Stomach smooth muscle (tissue), 2 donors: ENCODE measurements around the gene PLXDC1.
"Not testable (repeated sequence)": the region's sequence is repeated elsewhere in the genome, so short reads cannot be mapped to it uniquely, and the experiment has no call there.

ENCODE experiments used
- H3K27ac ChIP-seq: one replicate; pipeline ENCODE4 v1.7.0; 2013; ENCODE audit warnings: mild to moderate bottlenecking, low read length, inconsistent platforms
- H3K27me3 ChIP-seq, 2 donors: one replicate each; pipeline ENCODE4 v1.7.0; 2013; ENCODE audit warnings: low read length in 2 of 2; ENCODE audit not compliant: insufficient read depth in 2 of 2, control insufficient read depth in 1 of 2
- H3K36me3 ChIP-seq, 2 donors: one replicate each; pipeline ENCODE4 v1.7.0; 2013; ENCODE audit warnings: low read length in 2 of 2; ENCODE audit not compliant: control insufficient read depth in 2 of 2, insufficient read depth in 2 of 2
- H3K4me1 ChIP-seq: one replicate; pipeline ENCODE4 v1.7.0; 2013; ENCODE audit warnings: low read length; ENCODE audit not compliant: control insufficient read depth, insufficient read depth
- H3K4me3 ChIP-seq, 2 donors: one replicate each; pipeline ENCODE4 v1.7.0; 2013; ENCODE audit warnings: low read length in 2 of 2
- H3K9ac ChIP-seq, 2 donors: one replicate each; pipeline ENCODE4 v1.7.0; 2013; ENCODE audit warnings: low read length in 2 of 2, mild to moderate bottlenecking in 1 of 2
- H3K9me3 ChIP-seq, 2 donors: one replicate each; pipeline ENCODE4 v1.7.0; 2013; ENCODE audit warnings: low read length in 2 of 2; ENCODE audit not compliant: control insufficient read depth in 2 of 2
- donor health status: healthy.
- donor health status: Pancreatic carcinoma.

Gene PLXDC1

DNA sequence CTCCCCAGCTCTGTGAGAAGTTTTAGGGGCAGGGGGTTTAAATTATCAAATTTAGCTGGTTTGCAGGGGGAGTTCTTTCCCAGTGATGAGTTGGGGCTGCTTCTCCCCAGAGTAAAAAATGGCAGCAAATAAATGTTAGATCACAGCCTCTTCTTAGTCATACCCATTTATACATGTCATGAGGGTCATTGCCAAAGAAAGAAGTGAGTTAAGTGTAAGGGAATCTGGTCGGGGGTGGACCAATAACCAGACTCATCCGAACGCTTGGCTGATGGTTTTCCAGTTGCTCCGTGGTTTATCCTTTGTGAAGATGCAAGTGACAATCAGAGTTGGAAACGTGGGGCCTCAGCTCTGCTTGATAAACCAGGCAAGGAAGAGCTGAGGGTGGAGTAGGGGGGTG is 87.1 kb downstream of the PLXDC1 start:
- Histone ChIP-seq H3K27ac (no peak overlapping the region), H3K9me3 (no peaks in the 10 kb centered on the region), H3K27me3 (no peaks in the 10 kb centered on the region), H3K4me3 (no peak overlapping the region), H3K9ac (no peak overlapping the region), H3K4me1 (peaks cover 3% of the 10 kb centered on the region), H3K36me3 (no peaks in the 10 kb centered on the region)

DNA sequence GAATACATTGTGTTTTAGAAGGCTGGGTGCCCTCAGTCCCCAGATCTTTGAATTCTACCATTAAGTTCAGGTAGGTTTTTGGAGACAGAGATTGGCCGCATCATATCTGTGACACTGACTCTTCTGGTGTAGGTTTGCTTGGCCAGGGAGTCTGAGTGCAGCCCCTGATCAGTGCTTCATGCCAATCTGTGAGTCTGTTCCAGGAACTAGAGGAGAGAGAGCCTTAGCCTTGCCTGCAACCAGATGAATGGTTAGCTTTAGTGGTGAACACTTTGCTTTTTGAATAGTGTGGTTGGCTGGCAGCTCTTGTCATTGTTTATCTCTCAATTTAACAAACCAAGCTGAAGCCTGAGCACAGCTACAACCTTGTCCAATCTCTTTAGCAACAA is 87.8 kb downstream of the PLXDC1 start:
- no peak overlapping the region for H3K4me3 ChIP-seq
- no peak overlapping the region for H3K27ac ChIP-seq
- peaks cover 3% of the 10 kb centered on the region for H3K4me1 ChIP-seq
- H3K27me3 ChIP-seq: no peaks in the 10 kb centered on the region
- no peaks in the 10 kb centered on the region for H3K9me3 ChIP-seq
- H3K9ac ChIP-seq: no peak overlapping the region
- H3K36me3 ChIP-seq: no peaks in the 10 kb centered on the region

DNA sequence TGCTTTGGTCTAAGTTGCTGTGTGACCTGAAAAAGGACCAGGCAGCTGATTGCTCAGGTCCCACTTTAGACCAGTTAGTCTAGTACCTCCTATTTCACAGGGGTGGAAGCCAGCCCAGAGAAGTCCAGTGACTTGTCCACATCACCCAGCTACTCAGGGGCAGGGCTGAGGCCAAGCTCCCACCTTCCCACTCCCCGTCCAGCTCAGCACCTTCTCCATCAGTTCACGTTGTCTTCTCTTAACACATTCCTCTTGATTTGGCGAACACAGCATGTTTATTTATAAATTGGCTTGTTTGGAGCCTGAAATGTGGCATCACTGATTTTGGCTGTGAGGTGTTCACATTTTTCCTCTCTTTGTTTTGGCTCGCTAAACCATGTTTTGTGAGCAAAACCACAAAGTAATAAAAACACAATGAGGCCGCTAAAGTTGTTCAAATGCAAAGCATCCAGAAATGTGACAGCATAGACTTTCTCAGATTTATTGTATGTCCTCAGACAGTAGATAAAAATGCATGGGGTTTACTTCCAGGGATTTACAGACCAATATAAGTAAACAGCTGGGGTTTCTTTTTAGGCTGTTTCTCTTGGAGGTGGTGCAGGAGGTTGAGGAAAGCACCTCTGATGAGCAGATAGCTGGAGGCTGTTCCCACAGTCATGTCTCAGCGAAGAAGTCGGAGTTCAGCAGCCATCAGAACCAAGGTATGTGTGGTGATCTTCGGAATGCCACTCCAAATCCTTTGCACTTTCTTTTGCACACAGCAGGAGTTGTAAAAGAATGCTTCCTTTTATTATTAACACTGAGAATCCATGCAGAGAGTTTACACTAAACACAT is 88.4 kb downstream of the PLXDC1 start:
- no peaks in the 10 kb centered on the region for H3K27me3 ChIP-seq
- no peak overlapping the region for H3K27ac ChIP-seq
- H3K4me3 ChIP-seq: no peak overlapping the region
- no peaks in the 10 kb centered on the region for H3K9me3 ChIP-seq
- H3K36me3 ChIP-seq: no peaks in the 10 kb centered on the region
- no peak overlapping the region for H3K9ac ChIP-seq
- peaks cover 3% of the 10 kb centered on the region for H3K4me1 ChIP-seq

DNA sequence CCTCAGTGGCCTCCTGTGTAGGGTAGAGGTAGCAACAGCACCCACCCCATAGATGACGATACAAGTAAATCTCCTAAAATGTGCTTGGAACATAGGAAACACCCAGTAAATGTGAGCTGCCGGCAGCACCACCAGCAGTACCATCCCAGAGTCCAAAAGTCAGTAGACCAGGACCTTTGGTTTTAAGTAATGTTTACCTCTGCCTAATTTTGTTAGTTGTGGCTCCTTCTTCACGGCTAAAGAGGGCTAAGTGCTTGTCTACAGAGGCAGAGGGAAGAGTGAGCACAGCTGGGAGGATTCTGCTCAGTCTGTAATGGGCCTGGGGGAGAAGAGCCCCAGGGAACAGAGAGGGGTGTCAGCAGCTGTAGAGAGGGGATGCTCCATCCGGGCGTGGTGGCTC is 92.9 kb downstream of the PLXDC1 start:
- no peak overlapping the region for H3K27ac ChIP-seq

DNA sequence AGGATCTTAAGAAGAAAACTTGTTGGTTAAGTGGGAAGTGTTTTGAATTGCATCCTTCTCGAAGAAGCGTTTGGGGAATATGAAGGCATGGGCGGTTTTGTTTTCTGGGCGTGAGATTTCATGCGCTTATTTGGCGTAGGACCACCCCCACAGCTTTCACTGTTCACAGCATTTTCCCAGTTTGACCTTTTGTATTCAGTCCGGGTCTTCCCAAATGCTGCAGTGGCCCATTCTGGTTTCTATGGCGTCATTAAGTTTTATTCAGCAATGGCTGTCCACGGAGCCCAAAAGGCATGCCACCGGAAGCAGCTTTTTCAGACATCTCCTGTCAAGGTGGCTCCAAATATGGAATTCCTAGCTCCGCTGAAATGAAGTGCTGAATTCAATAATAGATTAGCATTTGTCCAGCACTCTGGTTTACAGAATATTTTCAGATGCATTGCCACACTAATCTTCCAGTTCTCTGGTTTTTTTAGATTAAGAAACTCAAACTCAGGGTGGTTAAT is 93.7 kb downstream of the PLXDC1 start:
- Histone ChIP-seq H3K4me1 (no peaks in the 10 kb centered on the region), H3K4me3 (peak overlapping the region; percentile 64 to 87), H3K9ac (no peak overlapping the region), H3K9me3 (no peaks in the 10 kb centered on the region), H3K27me3 (no peaks in the 10 kb centered on the region), H3K36me3 (no peaks in the 10 kb centered on the region), H3K27ac (no peak overlapping the region)

More for the DNA sequence above, 92.9 kb downstream of the PLXDC1 start:
- no peaks in the 10 kb centered on the region for H3K9me3 ChIP-seq
- H3K4me1 ChIP-seq: no peaks in the 10 kb centered on the region
- H3K9ac ChIP-seq: no peak overlapping the region
- no peak overlapping the region for H3K4me3 ChIP-seq
- H3K36me3 ChIP-seq: no peaks in the 10 kb centered on the region
- no peaks in the 10 kb centered on the region for H3K27me3 ChIP-seq

DNA sequence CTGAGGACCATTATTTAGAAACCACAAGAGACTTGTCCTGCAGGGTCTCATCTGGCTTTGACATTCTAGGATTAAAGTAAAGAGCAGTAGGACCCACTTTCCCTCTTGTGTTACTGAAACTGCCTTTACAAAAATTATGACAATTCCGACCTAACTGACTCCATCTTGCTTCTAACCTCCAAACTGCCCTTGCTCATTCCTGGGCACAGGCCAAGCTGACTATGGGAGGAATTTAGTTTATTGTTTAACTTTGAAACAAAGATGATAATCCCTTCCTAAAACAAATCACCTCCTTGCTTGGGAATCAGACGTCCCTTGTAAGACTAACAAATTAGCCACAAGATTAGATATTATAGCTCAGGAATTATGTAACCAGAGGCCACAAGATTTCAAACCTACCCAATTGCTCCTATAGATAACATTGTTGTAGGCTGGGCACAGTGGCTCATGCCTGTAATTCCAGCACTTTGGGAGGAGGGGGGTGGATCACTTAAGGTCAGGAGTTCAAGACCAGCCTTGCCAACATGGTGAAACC is 97.3 kb downstream of the PLXDC1 start:
- no peak overlapping the region for H3K4me3 ChIP-seq
- H3K9ac ChIP-seq: no peak overlapping the region
- H3K9me3 ChIP-seq: no peaks in the 10 kb centered on the region
- H3K36me3 ChIP-seq: no peaks in the 10 kb centered on the region
- no peaks in the 10 kb centered on the region for H3K4me1 ChIP-seq
- no peak overlapping the region for H3K27ac ChIP-seq
- no peaks in the 10 kb centered on the region for H3K27me3 ChIP-seq

DNA sequence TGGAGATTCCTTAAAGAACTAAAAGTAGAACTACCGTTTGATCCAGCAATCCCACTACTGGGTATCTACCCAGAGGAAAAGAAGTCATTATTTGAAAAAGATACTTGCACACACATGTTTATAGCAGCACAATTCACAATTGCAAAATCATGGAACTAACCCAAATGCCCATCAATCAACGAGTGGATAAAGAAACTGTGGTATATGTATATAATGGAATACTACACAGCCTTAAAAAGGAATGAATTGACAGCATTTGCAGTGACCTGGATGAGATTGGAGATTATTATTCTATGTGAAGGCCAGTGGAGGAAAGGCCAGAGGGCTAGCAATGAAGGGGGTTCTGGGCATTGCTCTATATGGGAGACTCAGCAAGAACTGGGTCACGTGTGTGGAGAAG is 99.0 kb downstream of the PLXDC1 start:
- H3K27ac ChIP-seq, H3K27me3 ChIP-seq, H3K36me3 ChIP-seq, H3K4me1 ChIP-seq, H3K9ac ChIP-seq, H3K9me3 ChIP-seq, H3K4me3 ChIP-seq: not testable (repeated sequence)

DNA sequence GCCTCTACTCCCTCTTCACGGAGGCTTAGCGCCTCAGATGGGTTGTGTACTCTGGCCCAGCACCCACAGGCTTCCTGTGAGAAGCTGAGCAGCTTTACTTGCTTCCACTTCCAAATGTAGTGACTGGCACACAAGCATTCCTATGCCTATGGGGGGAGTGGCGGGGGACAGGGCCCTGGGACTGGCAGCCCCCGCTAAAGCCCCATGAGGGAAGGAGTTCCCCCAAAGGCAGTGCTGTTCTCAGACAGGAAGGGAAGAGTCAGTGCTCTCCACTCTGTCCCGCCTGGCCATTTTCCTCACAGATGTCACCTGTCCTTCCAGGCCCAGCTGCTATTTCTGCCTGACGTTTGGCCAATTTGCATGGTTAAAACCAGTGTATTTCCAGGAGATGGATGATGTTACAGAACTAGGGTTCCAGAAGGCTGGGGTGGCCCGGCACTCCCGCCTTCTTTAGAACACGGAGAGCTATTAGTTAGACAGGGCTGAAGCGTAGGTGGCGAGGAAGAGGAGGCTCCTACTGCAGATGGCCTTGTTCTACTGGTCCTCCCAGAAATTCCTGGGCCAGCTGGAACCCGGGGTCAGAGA is 100.3 kb downstream of the PLXDC1 start:
- Histone ChIP-seq H3K27me3 (no peaks in the 10 kb centered on the region), H3K4me1 (no peaks in the 10 kb centered on the region), H3K4me3 (no peak overlapping the region), H3K9me3 (peaks cover 11 to 19% of the 10 kb centered on the region in 2 donors), H3K27ac (no peak overlapping the region), H3K9ac (no peak overlapping the region), H3K36me3 (no peaks in the 10 kb centered on the region)

DNA sequence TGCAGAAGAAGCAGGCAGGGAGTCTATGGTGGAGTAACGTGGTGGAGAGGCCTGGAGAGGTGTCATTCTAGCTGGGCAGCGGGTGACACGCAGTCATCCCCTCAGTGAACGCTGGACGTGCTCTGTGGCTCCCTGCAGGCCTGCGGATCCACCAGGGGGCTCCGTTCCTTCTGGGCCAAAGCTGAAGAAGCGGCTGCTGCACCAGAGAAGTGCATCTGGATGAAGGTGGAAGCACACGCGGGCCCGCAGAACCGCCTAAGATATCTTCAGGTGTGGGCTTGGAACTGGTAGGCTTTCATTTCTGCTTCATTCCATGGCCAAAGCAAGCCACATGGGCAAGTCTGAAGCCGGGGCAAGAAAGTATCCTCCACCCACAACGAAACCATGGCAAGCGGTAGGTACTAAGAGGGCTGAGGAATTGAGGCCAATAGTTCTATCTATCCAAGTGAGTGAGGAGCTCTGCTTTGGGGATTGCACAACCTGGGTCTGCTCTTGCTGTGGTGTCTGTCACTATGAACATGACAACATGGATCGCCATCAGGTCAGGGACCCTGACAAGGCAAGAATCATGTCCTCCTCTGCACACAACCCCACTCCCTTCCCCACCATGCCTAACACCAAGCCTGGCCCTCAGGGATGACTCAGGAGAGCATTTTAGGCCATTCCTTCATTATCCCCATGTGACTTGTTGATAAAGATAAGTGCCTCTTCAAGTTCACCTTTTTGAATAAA is 105.3 kb downstream of the PLXDC1 start:
- Histone ChIP-seq H3K4me1 (no peaks in the 10 kb centered on the region), H3K27ac (no peak overlapping the region), H3K4me3 (no peak overlapping the region), H3K9ac (no peak overlapping the region), H3K27me3 (no peaks in the 10 kb centered on the region), H3K9me3 (peaks cover 11 to 29% of the 10 kb centered on the region in 2 donors), H3K36me3 (no peaks in the 10 kb centered on the region)

DNA sequence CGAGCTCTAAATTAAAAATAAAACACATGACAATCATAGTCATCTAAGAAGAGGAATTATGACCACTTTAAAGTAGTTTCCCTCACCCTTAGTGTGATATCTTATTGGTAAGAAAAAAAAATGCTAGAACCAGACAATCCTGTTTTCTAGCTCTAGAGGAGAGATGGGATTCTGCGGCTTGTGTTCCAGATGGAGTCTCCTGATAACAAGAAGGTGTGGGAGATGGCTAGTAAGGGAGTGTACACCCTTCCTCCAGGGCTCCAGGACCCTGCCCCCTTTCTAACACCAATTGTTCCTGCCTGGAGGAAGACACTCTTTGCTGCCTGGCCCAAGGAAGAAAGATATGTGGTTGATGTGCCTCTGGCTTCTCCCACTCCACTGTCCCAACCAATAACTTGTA is 115.4 kb downstream of the PLXDC1 start:
- Histone ChIP-seq H3K27me3 (peaks cover 0 to 4% of the 10 kb centered on the region in 2 donors), H3K36me3 (no peaks in the 10 kb centered on the region), H3K9me3 (no peaks in the 10 kb centered on the region), H3K4me1 (no peaks in the 10 kb centered on the region), H3K27ac (no peak overlapping the region), H3K9ac (no peak overlapping the region), H3K4me3 (no peak overlapping the region)
